Epithelial cell of prostate (primary cell): ENCODE results near the gene KIAA0825.

Source experiments
- DNase-seq: peaks from one replicate; pipeline ENCODE4 v3.0.0-alpha.2; 2011; ENCODE audit warnings: low read depth, low spot score
- H3K27ac ChIP-seq: fragments of 450-650 bp; 2 replicates; pipeline ENCODE4 v1.5.1; 2017; ENCODE audit warnings: mild to moderate bottlenecking

The KIAA0825 gene

GRCh38 chr5:94337617-94338016 is 280.8 kb downstream of the KIAA0825 start:
- DNase-seq: no peak
- H3K27ac ChIP-seq: no peak overlapping the region

GRCh38 chr5:94335936-94336335 is 282.5 kb downstream of the KIAA0825 start:
- no peak overlapping the region for H3K27ac ChIP-seq
- DNase-seq: no peak

GRCh38 chr5:94329115-94329514 is 289.3 kb downstream of the KIAA0825 start:
- DNase-seq: no peak
- no peak overlapping the region for H3K27ac ChIP-seq

- no peak for DNase-seq
- H3K27ac ChIP-seq: no peak overlapping the region
Observed at GRCh38 chr5:94326586-94326985, 291.8 kb downstream of the KIAA0825 start.

- no peak for DNase-seq
- no peak overlapping the region for H3K27ac ChIP-seq
Observed at GRCh38 chr5:94316916-94317838, 301.2 kb downstream of the KIAA0825 start.

- no peak overlapping the region for H3K27ac ChIP-seq
- DNase-seq: no peak
Observed at GRCh38 chr5:94314460-94315131, 303.8 kb downstream of the KIAA0825 start.

- H3K27ac ChIP-seq: no peak overlapping the region
- DNase-seq: no peak
Observed at GRCh38 chr5:94313696-94314095, 304.7 kb downstream of the KIAA0825 start.

GRCh38 chr5:94313188-94313587 is 305.2 kb downstream of the KIAA0825 start:
- DNase-seq: no peak
- no peak overlapping the region for H3K27ac ChIP-seq

GRCh38 chr5:94312298-94312697 is 306.1 kb downstream of the KIAA0825 start:
- no peak overlapping the region for H3K27ac ChIP-seq

GRCh38 chr5:94310833-94311232 is 307.6 kb downstream of the KIAA0825 start:
- H3K27ac ChIP-seq: no peak overlapping the region
- no peak for DNase-seq

More at GRCh38 chr5:94312298-94312697, 306.1 kb downstream of the KIAA0825 start:
- DNase-seq: no peak

GRCh38 chr5:94309141-94309540 is 309.3 kb downstream of the KIAA0825 start:
- H3K27ac ChIP-seq: no peak overlapping the region
- no peak for DNase-seq

- no peak for DNase-seq
Observed at GRCh38 chr5:94308442-94308841, 310.0 kb downstream of the KIAA0825 start.

GRCh38 chr5:94304146-94304545 is 314.3 kb downstream of the KIAA0825 start:
- H3K27ac ChIP-seq: no peak overlapping the region
- DNase-seq: no peak

More at GRCh38 chr5:94308442-94308841, 310.0 kb downstream of the KIAA0825 start:
- H3K27ac ChIP-seq: no peak overlapping the region

- no peak for DNase-seq
Observed at GRCh38 chr5:94288937-94289336, 329.5 kb downstream of the KIAA0825 start.

GRCh38 chr5:94285984-94286383 is 332.4 kb downstream of the KIAA0825 start:
- DNase-seq: no peak
- no peak overlapping the region for H3K27ac ChIP-seq

More at GRCh38 chr5:94288937-94289336, 329.5 kb downstream of the KIAA0825 start:
- H3K27ac ChIP-seq: no peak overlapping the region

GRCh38 chr5:94283093-94283492 is 335.3 kb downstream of the KIAA0825 start:
- no peak overlapping the region for H3K27ac ChIP-seq
- DNase-seq: no peak

- DNase-seq: no peak
- H3K27ac ChIP-seq: no peak overlapping the region
Observed at GRCh38 chr5:94281236-94281801, 337.1 kb downstream of the KIAA0825 start.

GRCh38 chr5:94276751-94277150 is 341.7 kb downstream of the KIAA0825 start:
- H3K27ac ChIP-seq: no peak overlapping the region
- DNase-seq: no peak

- no peak overlapping the region for H3K27ac ChIP-seq
Observed at GRCh38 chr5:94276048-94276447, 342.4 kb downstream of the KIAA0825 start.

GRCh38 chr5:94274707-94275106 is 343.7 kb downstream of the KIAA0825 start:
- no peak for DNase-seq
- H3K27ac ChIP-seq: no peak overlapping the region

More at GRCh38 chr5:94276048-94276447, 342.4 kb downstream of the KIAA0825 start:
- no peak for DNase-seq

GRCh38 chr5:94268226-94268625 is 350.2 kb downstream of the KIAA0825 start:
- no peak for DNase-seq
- H3K27ac ChIP-seq: no peak overlapping the region
